PC-3 (cell line): ENCODE measurements around the gene CDHR2.

ENCODE experiments used
- CTCF ChIP-seq: fragments of 300-600 bp; sonication (generic); conservative IDR thresholded peaks from 2 replicates; pipeline ENCODE4 v1.5.1; 2017; ENCODE audit warnings: antibody characterized with exemption, low read depth, mild to moderate bottlenecking, low read length
- EZH2 ChIP-seq: fragments of 300-600 bp; sonication (generic); IDR thresholded peaks from one replicate; pipeline ENCODE4 v1.6.1; 2017; ENCODE audit warnings: antibody characterized with exemption, mild to moderate bottlenecking, low read length; ENCODE audit not compliant: unreplicated experiment

- TF ChIP-seq CTCF (no peak), EZH2 (no peak)
Measured at GRCh38 chr5:176579323-176579722, 30.2 kb downstream of the CDHR2 start.
